ENCODE data around the gene TMEM53.

DNA sequence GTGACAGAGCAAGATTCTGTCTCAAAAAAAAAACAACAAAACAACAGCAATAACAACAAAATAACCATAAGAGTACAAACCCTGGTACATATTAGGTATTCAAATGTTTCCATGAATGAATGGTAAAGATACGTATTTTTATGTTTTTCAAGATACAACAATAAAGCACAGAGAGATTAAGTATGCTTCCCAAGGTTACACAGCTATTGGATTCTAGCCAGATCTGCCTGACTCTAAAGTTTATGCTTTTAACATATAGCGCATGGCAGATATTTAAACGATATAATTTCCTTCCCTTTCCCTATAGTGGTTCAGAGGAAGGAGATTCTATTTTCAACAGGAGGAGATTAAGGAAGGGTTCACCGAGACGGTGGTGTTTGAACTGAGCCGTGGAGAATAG is 31.2 kb upstream of the TMEM53 start:
- TF ChIP-seq POLR2A (IDR thresholded peaks at IDR 0.05) = no peak
- TF ChIP-seq, protein P1, sequence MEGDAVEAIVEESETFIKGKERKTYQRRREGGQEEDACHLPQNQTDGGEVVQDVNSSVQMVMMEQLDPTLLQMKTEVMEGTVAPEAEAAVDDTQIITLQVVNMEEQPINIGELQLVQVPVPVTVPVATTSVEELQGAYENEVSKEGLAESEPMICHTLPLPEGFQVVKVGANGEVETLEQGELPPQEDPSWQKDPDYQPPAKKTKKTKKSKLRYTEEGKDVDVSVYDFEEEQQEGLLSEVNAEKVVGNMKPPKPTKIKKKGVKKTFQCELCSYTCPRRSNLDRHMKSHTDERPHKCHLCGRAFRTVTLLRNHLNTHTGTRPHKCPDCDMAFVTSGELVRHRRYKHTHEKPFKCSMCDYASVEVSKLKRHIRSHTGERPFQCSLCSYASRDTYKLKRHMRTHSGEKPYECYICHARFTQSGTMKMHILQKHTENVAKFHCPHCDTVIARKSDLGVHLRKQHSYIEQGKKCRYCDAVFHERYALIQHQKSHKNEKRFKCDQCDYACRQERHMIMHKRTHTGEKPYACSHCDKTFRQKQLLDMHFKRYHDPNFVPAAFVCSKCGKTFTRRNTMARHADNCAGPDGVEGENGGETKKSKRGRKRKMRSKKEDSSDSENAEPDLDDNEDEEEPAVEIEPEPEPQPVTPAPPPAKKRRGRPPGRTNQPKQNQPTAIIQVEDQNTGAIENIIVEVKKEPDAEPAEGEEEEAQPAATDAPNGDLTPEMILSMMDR (IDR thresholded peaks at IDR 0.05) = no peak

Measured in lower leg skin (tissue), 3 donors.